ENCODE data around the gene SYNE4.

The SYNE4 gene

GRCh38 chr19:35955881-35956634 lies 52.6 kb downstream of the SYNE4 start:
- DNase-seq (ENCODE audit: low spot score) = no peak
